Measurements from ENCODE around the gene TMEM106B. TPM values are rescaled to one million over a fixed set of nuclear protein-coding genes. Genes with fewer than 3 reads are reported as not detected.

The TMEM106B gene
- total and polyA plus RNA-seq, 2 of the 8 experiments (the other 6 are each of a cell fraction or from before 2014, with no cell fraction given), result 16.0 to 29.1 TPM

DNA sequence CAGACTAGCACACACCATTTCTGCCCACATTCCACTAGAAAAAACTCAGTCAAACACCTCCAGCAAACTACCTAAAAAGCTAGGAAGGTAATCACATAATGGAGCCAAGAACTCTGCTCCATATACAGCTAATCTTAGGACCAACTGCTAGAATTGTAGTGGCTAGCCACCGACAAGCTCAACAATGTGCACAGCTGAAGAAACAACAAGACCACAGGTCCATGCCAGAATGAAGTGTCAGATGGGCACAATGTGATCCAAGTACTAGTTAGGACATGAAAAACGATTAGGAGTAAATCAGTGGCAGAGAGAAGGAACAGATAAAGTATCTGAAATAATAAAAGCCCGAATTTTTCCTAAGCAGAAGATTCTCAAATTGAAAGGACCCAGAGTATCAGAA lies 38.6 kb downstream of the TMEM106B start (continued):
- TF ChIP-seq BCL11A (IDR thresholded peaks at IDR 0.05; ENCODE audit: low read depth in 2 of 2, low read length in 2 of 2) (no peak), HDAC6 (IDR thresholded peaks at IDR 0.05; ENCODE audit: low read depth, low read length) (no peak), CBX5 (IDR thresholded peaks at IDR 0.05; ENCODE audit: low read depth, low read length) (no peak), BRCA1 (IDR thresholded peaks at IDR 0.05; ENCODE audit: low read depth, low read length) (no peak), SP4 (IDR thresholded peaks at IDR 0.05; ENCODE audit: low read length) (no peak)

All from H1 (cell line).